ENCODE data around the gene MYEOV. TPM values are rescaled to one million over a fixed set of nuclear protein-coding genes. Genes with fewer than 3 reads are reported as not detected.

The MYEOV gene
- total RNA-seq, 1 donor from 2014 or later, result 8.6 TPM

DNA sequence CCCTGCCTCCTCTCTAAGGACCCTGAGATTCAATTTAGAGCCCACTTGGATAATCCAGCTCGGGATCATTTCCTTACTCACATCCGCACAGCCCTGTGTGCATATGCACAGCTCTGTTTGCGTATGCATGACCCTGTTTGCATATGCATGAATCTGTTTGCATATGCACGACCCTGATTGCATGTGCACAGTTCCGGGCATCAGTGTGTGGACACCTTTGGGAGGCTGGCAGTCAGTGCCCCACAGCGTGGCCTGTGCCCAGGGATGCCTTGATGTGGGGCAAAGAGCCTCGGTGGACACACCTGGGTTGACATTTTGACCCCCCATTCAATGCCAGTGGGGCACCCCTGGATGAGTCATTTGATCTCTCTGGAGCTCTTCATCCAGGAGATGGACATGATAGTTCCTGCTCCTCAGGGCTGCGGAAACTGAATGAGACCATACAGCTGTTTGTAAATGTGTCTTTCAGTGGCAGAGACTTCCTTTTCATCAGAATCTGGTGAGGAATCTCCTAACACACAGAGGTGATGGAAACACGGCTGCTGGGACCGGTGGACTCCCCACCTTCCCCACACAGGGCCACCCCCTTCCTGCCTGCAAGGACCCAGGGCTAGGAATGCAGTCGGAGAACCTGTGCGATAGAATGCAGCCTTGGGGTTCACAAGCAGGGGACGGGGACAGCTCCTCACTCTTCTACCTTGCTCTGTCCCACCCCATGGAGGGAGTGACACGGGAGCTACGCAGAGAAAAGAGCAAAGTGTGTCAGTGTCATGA, 41.2 kb downstream of the MYEOV start:
- TF ChIP-seq, protein P1, sequence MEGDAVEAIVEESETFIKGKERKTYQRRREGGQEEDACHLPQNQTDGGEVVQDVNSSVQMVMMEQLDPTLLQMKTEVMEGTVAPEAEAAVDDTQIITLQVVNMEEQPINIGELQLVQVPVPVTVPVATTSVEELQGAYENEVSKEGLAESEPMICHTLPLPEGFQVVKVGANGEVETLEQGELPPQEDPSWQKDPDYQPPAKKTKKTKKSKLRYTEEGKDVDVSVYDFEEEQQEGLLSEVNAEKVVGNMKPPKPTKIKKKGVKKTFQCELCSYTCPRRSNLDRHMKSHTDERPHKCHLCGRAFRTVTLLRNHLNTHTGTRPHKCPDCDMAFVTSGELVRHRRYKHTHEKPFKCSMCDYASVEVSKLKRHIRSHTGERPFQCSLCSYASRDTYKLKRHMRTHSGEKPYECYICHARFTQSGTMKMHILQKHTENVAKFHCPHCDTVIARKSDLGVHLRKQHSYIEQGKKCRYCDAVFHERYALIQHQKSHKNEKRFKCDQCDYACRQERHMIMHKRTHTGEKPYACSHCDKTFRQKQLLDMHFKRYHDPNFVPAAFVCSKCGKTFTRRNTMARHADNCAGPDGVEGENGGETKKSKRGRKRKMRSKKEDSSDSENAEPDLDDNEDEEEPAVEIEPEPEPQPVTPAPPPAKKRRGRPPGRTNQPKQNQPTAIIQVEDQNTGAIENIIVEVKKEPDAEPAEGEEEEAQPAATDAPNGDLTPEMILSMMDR (conservative IDR thresholded peaks at IDR 0.05; ENCODE audit: low read depth, low read length), result no peak
- no peak for DNase-seq (ENCODE audit: low read depth)
- H3K4me3 ChIP-seq (ENCODE audit: low read depth, low read length), result no peak overlapping the region

DNA sequence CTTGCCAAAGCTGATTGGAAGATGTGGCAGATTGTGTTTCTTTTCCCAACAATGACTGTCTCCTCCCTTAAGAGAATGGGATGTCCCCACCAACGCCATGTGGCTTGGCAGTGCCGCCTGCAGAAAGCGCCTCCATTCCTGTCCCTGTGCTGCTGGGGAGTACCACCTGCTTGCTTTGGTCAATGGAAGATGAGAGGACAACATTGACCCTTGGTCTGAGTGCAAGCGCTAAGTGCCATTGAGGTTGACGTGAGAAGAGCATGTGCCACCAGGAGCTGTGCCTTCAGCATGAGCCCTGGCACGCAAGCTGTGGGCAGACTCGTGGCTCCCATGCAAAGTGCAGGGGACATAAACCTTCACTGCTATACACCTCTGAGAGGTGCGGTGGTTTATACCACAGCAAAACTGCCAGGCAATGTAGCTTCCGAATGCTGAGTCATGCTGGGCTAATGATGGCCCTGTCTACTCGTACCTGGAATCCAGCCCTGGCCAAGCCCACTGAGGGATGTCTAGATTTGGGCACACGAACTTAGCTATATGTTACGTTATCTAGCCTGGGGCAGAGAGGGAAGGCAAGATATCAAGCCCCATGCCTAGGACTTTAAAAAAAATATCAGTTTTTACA, 41.9 kb downstream of the MYEOV start:
- TF ChIP-seq, protein P1 (conservative IDR thresholded peaks at IDR 0.05; ENCODE audit: low read depth, low read length), result no peak
- DNase-seq (ENCODE audit: low read depth), result no peak
- no peak overlapping the region for H3K4me3 ChIP-seq (ENCODE audit: low read depth, low read length)

DNA sequence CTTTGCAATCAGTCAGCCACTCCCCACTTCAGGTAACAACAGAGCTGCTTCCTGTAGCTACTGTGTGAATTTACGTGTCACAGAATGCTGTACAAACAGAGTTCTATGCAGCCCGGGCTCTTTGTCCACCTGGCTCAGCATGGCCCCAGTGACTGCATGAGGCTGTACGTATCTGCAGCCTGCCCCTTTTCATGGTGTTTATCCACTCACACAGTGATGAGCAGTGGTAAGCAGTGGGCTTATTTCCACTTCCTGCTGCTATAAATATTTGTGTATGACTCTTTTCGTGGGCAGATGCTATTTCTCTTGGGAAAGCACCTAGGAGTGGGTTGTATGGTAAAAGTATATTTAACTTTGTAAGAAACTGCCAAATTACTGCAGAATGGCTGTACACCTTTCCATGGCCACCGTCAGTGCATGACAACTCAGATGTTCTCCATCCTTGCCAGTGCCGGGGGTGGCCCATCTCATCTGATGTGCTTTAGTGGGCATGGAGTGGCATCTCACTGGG, 43.3 kb downstream of the MYEOV start:
- TF ChIP-seq, protein P1 (conservative IDR thresholded peaks at IDR 0.05; ENCODE audit: low read depth, low read length), result no peak
- DNase-seq (ENCODE audit: low read depth), result no peak
- no peak overlapping the region for H3K4me3 ChIP-seq (ENCODE audit: low read depth, low read length)

DNA sequence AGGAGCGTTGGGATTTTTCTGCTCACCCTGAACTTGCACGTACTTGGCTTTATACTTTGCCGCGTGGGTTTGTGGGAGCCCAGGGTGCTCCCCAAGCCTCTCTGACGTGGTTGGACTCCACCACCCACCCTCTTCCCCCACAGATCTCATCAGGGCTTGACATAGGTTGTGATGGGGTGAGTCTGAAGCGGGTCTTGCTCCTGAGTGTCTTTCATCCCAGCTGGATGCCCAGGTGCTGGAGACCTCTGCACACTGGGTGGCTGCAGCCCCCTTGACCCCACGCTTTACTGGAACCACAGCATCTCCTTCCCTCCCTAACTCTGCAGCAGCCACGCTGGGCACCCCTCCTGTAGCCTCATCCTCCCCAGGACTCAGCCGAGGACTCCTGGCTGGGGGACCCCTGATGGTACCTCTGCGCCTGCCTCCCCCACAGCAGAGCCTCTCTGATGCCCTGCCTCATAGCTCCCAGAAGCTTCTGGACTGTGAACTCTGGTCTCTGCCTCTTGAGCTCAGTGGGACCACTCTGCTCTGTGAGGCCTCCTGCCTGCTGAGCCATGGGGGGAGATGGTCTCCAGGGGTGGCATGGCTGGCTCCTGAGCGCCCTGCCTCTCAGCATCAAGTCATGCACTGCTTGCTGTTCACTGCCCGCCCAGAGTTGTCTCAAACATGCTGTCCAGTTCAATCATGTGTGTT, 45.2 kb downstream of the MYEOV start:
- no peak for DNase-seq (ENCODE audit: low read depth)
- TF ChIP-seq, protein P1 (conservative IDR thresholded peaks at IDR 0.05; ENCODE audit: low read depth, low read length), result no peak

DNA sequence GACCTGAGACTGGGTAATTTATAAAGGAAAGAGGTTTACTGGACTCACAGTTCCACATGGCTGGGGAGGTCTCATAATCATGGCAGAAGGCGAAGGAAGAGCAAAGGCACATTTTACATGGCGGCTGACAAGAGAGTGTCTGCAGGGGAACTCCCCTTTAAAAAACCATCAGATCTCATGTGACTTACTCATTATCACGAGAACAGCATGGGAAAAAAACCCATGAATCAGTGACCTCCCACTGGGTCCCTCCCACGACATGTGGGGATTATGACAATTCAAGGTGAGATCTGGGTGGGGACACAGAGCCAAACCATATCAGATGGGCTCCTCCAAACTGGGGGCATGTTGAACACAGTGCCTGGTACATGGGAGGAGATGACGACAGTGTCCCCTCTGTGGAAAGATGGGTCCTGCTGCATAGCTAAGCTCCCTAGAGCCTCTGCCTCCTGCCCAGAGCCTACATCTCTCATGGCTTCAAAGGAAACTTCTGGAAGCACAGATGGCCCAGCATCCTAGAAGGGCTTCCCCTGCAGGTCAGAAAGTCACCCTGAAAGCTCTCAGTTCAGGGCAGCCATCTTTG, 46.1 kb downstream of the MYEOV start:
- TF ChIP-seq, protein P1 (conservative IDR thresholded peaks at IDR 0.05; ENCODE audit: low read depth, low read length), result no peak
- H3K4me3 ChIP-seq (ENCODE audit: low read depth, low read length), result no peak overlapping the region
- DNase-seq (ENCODE audit: low read depth), result no peak

More for the DNA sequence above, 45.2 kb downstream of the MYEOV start:
- no peak overlapping the region for H3K4me3 ChIP-seq (ENCODE audit: low read depth, low read length)

DNA sequence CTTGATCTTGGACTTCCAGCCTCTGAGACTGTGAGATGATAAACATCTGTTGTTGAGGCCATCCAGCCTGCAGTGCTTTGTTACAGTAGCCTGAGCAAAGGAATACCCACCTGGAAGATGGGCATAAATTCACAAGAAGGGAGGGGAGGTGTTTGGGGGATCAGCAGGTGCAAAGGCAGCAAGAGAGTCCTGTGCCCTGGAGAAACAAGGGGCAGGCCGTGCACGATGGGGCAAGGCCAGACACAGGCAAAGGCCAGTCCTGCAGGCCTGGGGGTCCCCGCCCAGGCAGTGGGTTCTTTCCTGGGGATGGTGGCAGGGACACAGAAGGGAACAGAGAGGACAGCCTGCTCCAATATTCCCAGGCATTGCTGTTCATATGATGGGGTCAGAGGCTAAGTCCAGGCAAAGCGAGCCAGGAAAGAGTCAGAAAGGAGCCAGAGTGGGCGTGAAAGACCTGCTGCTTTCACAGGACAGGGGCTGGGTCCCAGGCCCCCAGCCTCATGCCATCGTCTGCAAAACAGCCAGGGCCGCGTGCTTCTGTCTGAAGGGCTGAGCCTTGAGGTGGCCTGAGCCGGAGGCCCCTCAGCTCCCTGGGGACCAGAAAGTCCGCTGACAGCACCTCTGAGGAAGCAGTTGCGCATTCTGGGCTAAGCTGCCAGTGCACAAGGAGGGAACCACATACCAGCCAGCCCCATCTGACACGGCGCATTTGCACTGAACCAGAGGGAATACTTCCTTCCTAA, 48.8 kb downstream of the MYEOV start:
- TF ChIP-seq, protein P1 (conservative IDR thresholded peaks at IDR 0.05; ENCODE audit: low read depth, low read length), result no peak
- no peak for DNase-seq (ENCODE audit: low read depth)

More for the DNA sequence above, 48.8 kb downstream of the MYEOV start:
- no peak overlapping the region for H3K4me3 ChIP-seq (ENCODE audit: low read depth, low read length)
